Hepatocyte (in vitro differentiated cells): ENCODE results near the gene ARL3. TPM values are rescaled to one million over a fixed set of nuclear protein-coding genes. Genes with fewer than 3 reads are reported as not detected.

Source experiments
- DNase-seq: peaks from one replicate; pipeline ENCODE4 v3.0.0-alpha.2; 2016; ENCODE audit warnings: low spot score
- H2AFZ ChIP-seq: fragments of 200-600 bp; sonication (generic); 2 replicates; pipeline ENCODE4 v1.6.0; 2016; ENCODE audit warnings: antibody characterized with exemption, mild to moderate bottlenecking
- H3K27ac ChIP-seq: fragments of 200-600 bp; sonication (generic); 2 replicates; pipeline ENCODE4 v1.5.1; 2016; ENCODE audit warnings: mild to moderate bottlenecking
- H3K27me3 ChIP-seq: fragments of 200-600 bp; sonication (generic); 2 replicates; pipeline ENCODE4 v1.6.1; 2016
- H3K36me3 ChIP-seq: fragments of 200-600 bp; sonication (generic); replicated peaks from 2 replicates; pipeline ENCODE4 v1.5.1; 2016; ENCODE audit warnings: low read depth; ENCODE audit not compliant: insufficient read depth
- H3K4me1 ChIP-seq: fragments of 200-600 bp; sonication (generic); 2 replicates; pipeline ENCODE4 v1.5.1; 2016; ENCODE audit warnings: mild to moderate bottlenecking, moderate library complexity; ENCODE audit not compliant: insufficient read depth
- H3K4me2 ChIP-seq: fragments of 200-600 bp; sonication (generic); 2 replicates; pipeline ENCODE4 v1.6.0; 2016
- H3K4me3 ChIP-seq: fragments of 200-600 bp; sonication (generic); 2 replicates; pipeline ENCODE4 v1.5.1; 2016; ENCODE audit warnings: mild to moderate bottlenecking
- H3K79me2 ChIP-seq: fragments of 200-600 bp; sonication (generic); 2 replicates; pipeline ENCODE4 v1.6.0; 2017; ENCODE audit warnings: mild to moderate bottlenecking
- H3K9me2 ChIP-seq: fragments of 200-600 bp; sonication (generic); replicated peaks from 2 replicates; pipeline ENCODE4 v1.6.0; 2017; ENCODE audit warnings: mild to moderate bottlenecking; ENCODE audit not compliant: insufficient read depth
- H3K9me3 ChIP-seq: fragments of 200-600 bp; sonication (generic); 2 replicates; pipeline ENCODE4 v1.5.1; 2016; ENCODE audit warnings: low read depth, mild to moderate bottlenecking
- H4K20me1 ChIP-seq: fragments of 200-600 bp; sonication (generic); 2 replicates; pipeline ENCODE4 v1.6.0; 2016; ENCODE audit warnings: mild to moderate bottlenecking; ENCODE audit not compliant: insufficient read depth, poor library complexity, severe bottlenecking
- EZH2 ChIP-seq: fragments of 200-600 bp; sonication (generic); IDR thresholded peaks from 2 replicates; pipeline ENCODE4 v1.6.1; 2016; ENCODE audit warnings: antibody characterized with exemption, mild to moderate bottlenecking, borderline replicate concordance
- EZH2phosphoT487 ChIP-seq: fragments of 200-600 bp; sonication (generic); IDR thresholded peaks from one replicate; pipeline ENCODE4 v1.6.1; 2018; ENCODE audit warnings: antibody characterized with exemption, mild to moderate bottlenecking, low read depth, moderate library complexity; ENCODE audit not compliant: unreplicated experiment, severe bottlenecking
- WGBS: methylation state at CpG from one replicate; pipeline ENCODE4 v1.1.6; 2016; ENCODE audit warnings: low lambda C conversion rate; ENCODE audit errors: missing lambda C conversion rate; 5-methylcytosine and 5-hydroxymethylcytosine counted together
- polyA plus RNA-seq: library from polyadenylated mRNA; unstranded; fragments of >200 nt; fragmentation: Nextera tagmentation; extraction: Ambion mirVana; gene quantifications from 2 replicates; pipeline ENCODE4 v1.2.1, GENCODE V29; 2016
- total RNA-seq: library from RNA; depleted of rRNA; stranded (reverse); fragments of >200 nt; gene quantifications from 2 replicates; pipeline ENCODE4 v1.2.3, GENCODE V29; 2014
- TF ChIP-seq, protein P1 (sequence below): fragments of 200-600 bp; sonication (generic); IDR thresholded peaks from 2 replicates; pipeline ENCODE4 v1.5.1; 2016; ENCODE audit warnings: antibody characterized with exemption, mild to moderate bottlenecking; ENCODE audit not compliant: poor library complexity

ARL3 gene
- total and polyA plus RNA-seq, 2 experiments from 2014 or later = 6.4 to 16.5 TPM

GRCh38 chr10:102628451-102628911 lies 85.7 kb downstream of the ARL3 start:
- no peaks in the 10 kb centered on the region for H3K79me2 ChIP-seq
- H3K4me2 ChIP-seq = no peak overlapping the region

DNA sequence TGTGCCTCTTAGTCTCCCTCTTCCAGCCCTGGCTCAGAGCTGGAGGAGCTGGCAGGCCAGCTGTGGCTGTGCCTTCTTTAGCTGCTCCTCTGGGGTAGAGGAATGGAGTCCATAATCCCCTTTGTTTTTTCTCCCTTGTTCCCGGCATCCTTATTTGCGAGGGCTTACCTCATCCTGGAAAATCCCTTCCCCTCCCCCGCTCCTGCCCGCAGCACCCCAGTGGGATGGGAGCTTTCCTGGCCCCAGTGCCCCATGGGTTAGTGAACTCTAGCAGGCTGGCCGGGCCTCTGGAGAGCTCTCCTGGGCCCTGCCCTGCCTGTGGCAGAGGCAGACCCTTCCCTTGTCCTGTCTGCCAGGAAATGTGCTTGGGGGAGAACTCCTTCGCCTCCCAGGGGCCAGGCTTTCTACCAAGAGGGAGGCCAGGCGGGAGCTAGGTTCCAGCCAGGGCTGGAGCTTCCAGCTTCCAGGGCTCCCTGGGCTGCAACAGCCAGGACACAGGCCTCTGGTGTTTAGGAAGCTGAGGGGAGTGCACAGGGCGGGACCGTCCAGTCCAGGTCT lies 86.4 kb downstream of the ARL3 start:
- Histone ChIP-seq H3K4me2 (peak overlapping the region; percentile 31), H3K79me2 (no peaks in the 10 kb centered on the region), H3K9me2 (no peaks in the 10 kb centered on the region), H3K27ac (peak overlapping the region; percentile 96), H3K9me3 (no peaks in the 10 kb centered on the region), H3K4me1 (peaks cover 62% of the 10 kb centered on the region), H4K20me1 (no peaks in the 10 kb centered on the region), H3K36me3 (no peaks in the 10 kb centered on the region), H2AFZ (no peak overlapping the region), H3K4me3 (no peak overlapping the region), H3K27me3 (no peaks in the 10 kb centered on the region)
- peak; percentile 83 for DNase-seq
- WGBS = 63% methylated on average over 9 of the region's 9 CpGs
- TF ChIP-seq, protein P1, sequence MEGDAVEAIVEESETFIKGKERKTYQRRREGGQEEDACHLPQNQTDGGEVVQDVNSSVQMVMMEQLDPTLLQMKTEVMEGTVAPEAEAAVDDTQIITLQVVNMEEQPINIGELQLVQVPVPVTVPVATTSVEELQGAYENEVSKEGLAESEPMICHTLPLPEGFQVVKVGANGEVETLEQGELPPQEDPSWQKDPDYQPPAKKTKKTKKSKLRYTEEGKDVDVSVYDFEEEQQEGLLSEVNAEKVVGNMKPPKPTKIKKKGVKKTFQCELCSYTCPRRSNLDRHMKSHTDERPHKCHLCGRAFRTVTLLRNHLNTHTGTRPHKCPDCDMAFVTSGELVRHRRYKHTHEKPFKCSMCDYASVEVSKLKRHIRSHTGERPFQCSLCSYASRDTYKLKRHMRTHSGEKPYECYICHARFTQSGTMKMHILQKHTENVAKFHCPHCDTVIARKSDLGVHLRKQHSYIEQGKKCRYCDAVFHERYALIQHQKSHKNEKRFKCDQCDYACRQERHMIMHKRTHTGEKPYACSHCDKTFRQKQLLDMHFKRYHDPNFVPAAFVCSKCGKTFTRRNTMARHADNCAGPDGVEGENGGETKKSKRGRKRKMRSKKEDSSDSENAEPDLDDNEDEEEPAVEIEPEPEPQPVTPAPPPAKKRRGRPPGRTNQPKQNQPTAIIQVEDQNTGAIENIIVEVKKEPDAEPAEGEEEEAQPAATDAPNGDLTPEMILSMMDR = no peak
- no peak for TF ChIP-seq EZH2
- no peak for TF ChIP-seq EZH2phosphoT487

More at GRCh38 chr10:102628451-102628911, 85.7 kb downstream of the ARL3 start:
- Histone ChIP-seq H4K20me1 (no peaks in the 10 kb centered on the region), H3K4me3 (no peak overlapping the region), H3K36me3 (no peaks in the 10 kb centered on the region), H3K27me3 (no peaks in the 10 kb centered on the region), H3K9me3 (no peaks in the 10 kb centered on the region), H3K4me1 (peaks cover 69% of the 10 kb centered on the region), H3K9me2 (no peaks in the 10 kb centered on the region), H2AFZ (no peak overlapping the region), H3K27ac (peak overlapping the region; percentile 96)
- TF ChIP-seq, protein P1 = no peak
- TF ChIP-seq EZH2 (no peak), EZH2phosphoT487 (no peak)
- peak; percentile 35 for DNase-seq
- 71% methylated on average over 11 of the region's 11 CpGs for WGBS

DNA sequence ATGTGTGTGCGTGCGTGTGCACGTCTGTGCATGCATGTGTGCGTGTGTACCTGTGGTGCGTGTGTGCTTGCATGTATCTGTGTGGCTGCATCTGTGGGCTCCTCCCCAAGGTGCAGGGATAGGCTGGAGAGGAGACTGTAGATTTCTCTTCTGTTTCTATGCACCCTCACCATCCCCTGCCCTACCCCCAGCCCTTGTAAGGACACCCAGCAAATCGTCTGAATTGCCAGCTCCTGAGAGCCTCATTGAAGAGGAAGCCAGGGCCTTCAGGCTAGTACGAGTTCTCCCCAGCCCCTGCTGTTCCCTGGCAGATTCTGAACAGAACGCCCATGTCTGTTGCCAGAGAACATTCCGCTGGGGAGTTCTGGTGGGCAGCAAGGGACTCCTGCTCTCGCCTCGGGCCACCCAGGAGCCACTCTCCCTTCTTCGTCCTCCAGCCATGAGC lies 86.9 kb downstream of the ARL3 start:
- Histone ChIP-seq H3K27ac (peak overlapping the region; percentile 96), H3K4me2 (peak overlapping the region; percentile 31), H3K27me3 (no peaks in the 10 kb centered on the region), H3K79me2 (no peaks in the 10 kb centered on the region), H3K36me3 (no peaks in the 10 kb centered on the region), H3K9me3 (no peaks in the 10 kb centered on the region), H3K4me3 (no peak overlapping the region), H4K20me1 (no peaks in the 10 kb centered on the region), H3K4me1 (peaks cover 57% of the 10 kb centered on the region), H2AFZ (no peak overlapping the region), H3K9me2 (no peaks in the 10 kb centered on the region)
- TF ChIP-seq EZH2 (no peak), EZH2phosphoT487 (no peak)
- TF ChIP-seq, protein P1 = no peak
- no peak for DNase-seq
- WGBS = 61% methylated on average over 12 of the region's 12 CpGs
